NCI-H345 treated with DMSO at 0.1 percent for 48 hours (cell line): Measurements from ENCODE around the gene SEMA3F.

Experiments
- DNase-seq: peaks from one replicate; lab custom pipeline; 2025; ENCODE audit not compliant: unreplicated experiment; lab: John Stamatoyannopoulos, UW

The SEMA3F gene

GRCh38 chr3:50190936-50191660, 36.0 kb downstream of the SEMA3F start, which contains the start of gene GNAT1:
Gene GNAT1 (plus strand): TSS chr3:50191610. CDS start chr3:50191726, 116 bp downstream.
- DNase-seq = no peak

GRCh38 chr3:50192124-50192523, 37.0 kb downstream of the SEMA3F start:
- DNase-seq = no peak

GRCh38 chr3:50192689-50193141, 37.6 kb downstream of the SEMA3F start:
- peak; percentile 15 for DNase-seq

- DNase-seq = no peak
Observed at GRCh38 chr3:50193286-50193685, 38.2 kb downstream of the SEMA3F start.

- DNase-seq = no peak
Observed at GRCh38 chr3:50193746-50194127, 38.6 kb downstream of the SEMA3F start.

GRCh38 chr3:50194128-50194902, 39.2 kb downstream of the SEMA3F start:
- no peak for DNase-seq

- no peak for DNase-seq
Observed at GRCh38 chr3:50194903-50195500, 39.9 kb downstream of the SEMA3F start.

GRCh38 chr3:50195501-50196252, 40.6 kb downstream of the SEMA3F start:
- no peak for DNase-seq

- DNase-seq = no peak
Observed at GRCh38 chr3:50196253-50196801, 41.2 kb downstream of the SEMA3F start.

- no peak for DNase-seq
Observed at GRCh38 chr3:50201573-50202315, 46.6 kb downstream of the SEMA3F start.

- DNase-seq = no peak
Observed at GRCh38 chr3:50202353-50203112, 47.4 kb downstream of the SEMA3F start.

- DNase-seq = no peak
Observed at GRCh38 chr3:50203113-50203808, 48.1 kb downstream of the SEMA3F start.

GRCh38 chr3:50203809-50204803, 49.0 kb downstream of the SEMA3F start:
- no peak for DNase-seq

- no peak for DNase-seq
Observed at GRCh38 chr3:50204804-50205412, 49.8 kb downstream of the SEMA3F start, which contains the start of gene SLC38A3. Gene SLC38A3 (plus strand): TSS chr3:50205271. CDS start chr3:50214200, 8,929 bp downstream.

- no peak for DNase-seq
Observed at GRCh38 chr3:50205413-50206276, 50.5 kb downstream of the SEMA3F start.
